Stimulated activated effector memory CD8-positive, alpha-beta T cell treated with anti-CD3 and anti-CD28 coated beads, Interleukin-12 subunit alpha, Interleukin-12 subunit beta, amount 100 ng/mL, for 72 hours (primary cell): ENCODE data around the gene TMC5.
"Not testable (repeated sequence)": the region's sequence is repeated elsewhere in the genome, so short reads cannot be mapped to it uniquely, and the experiment has no call there.

Experiments
- ATAC-seq: fragments of 150-1000 bp; cut with Tn5 transposase; 2 replicates; pipeline ENCODE4 v1.10.0; 2021
- DNase-seq, 2 donors: peaks; one replicate each; pipeline ENCODE4 v3.0.0; 2021 to 2022; ENCODE audit warnings: low spot score in 2 of 2
- H3K27ac Mint-ChIP-seq: one replicate; pipeline ENCODE4 v1.8.0; 2022; ENCODE audit warnings: mild to moderate bottlenecking, mixed read lengths
- H3K36me3 Mint-ChIP-seq: one replicate; pipeline ENCODE4 v1.8.0; 2022; ENCODE audit warnings: mild to moderate bottlenecking, mixed read lengths
- H3K4me1 Mint-ChIP-seq: one replicate; pipeline ENCODE4 v1.8.0; 2022; ENCODE audit warnings: mixed read lengths
- H3K4me3 Mint-ChIP-seq: one replicate; pipeline ENCODE4 v1.8.0; 2022; ENCODE audit warnings: mild to moderate bottlenecking, mixed read lengths
- H3K9me3 Mint-ChIP-seq: one replicate; pipeline ENCODE4 v1.8.0; 2022; ENCODE audit warnings: mixed read lengths

TMC5 gene

GRCh38 chr16:19392352-19392751 lies 25.3 kb upstream of the TMC5 start:
- Mint-ChIP-seq H3K9me3 (no peaks in the 10 kb centered on the region), H3K4me1 (no peaks in the 10 kb centered on the region), H3K27ac (no peak overlapping the region), H3K4me3 (no peak overlapping the region), H3K36me3 (no peaks in the 10 kb centered on the region)
- DNase-seq, result no peak
- no peak for ATAC-seq

GRCh38 chr16:19393226-19394111 lies 24.2 kb upstream of the TMC5 start:
- ATAC-seq (no peak), DNase-seq (no peak)
- H3K27ac Mint-ChIP-seq, result no peak overlapping the region
- H3K9me3 Mint-ChIP-seq, result no peaks in the 10 kb centered on the region
- no peak overlapping the region for H3K4me3 Mint-ChIP-seq
- H3K36me3 Mint-ChIP-seq, result no peaks in the 10 kb centered on the region
- H3K4me1 Mint-ChIP-seq, result no peaks in the 10 kb centered on the region

- not testable (repeated sequence) for H3K4me1 Mint-ChIP-seq, H3K9me3 Mint-ChIP-seq, ATAC-seq, H3K27ac Mint-ChIP-seq, H3K36me3 Mint-ChIP-seq, H3K4me3 Mint-ChIP-seq, DNase-seq
These were observed 21.9 kb upstream of the TMC5 start for GRCh38 chr16:19395646-19396267.

GRCh38 chr16:19396555-19397011 lies 21.1 kb upstream of the TMC5 start:
- peaks cover 6% of the 10 kb centered on the region for H3K9me3 Mint-ChIP-seq
- no peaks in the 10 kb centered on the region for H3K4me1 Mint-ChIP-seq
- no peak for DNase-seq
- no peak overlapping the region for H3K4me3 Mint-ChIP-seq
- no peak overlapping the region for H3K27ac Mint-ChIP-seq
- no peaks in the 10 kb centered on the region for H3K36me3 Mint-ChIP-seq
- ATAC-seq, result no peak

GRCh38 chr16:19397373-19397772 lies 20.3 kb upstream of the TMC5 start:
- DNase-seq, H3K4me3 Mint-ChIP-seq, H3K27ac Mint-ChIP-seq, H3K4me1 Mint-ChIP-seq, ATAC-seq, H3K36me3 Mint-ChIP-seq, H3K9me3 Mint-ChIP-seq: not testable (repeated sequence)

GRCh38 chr16:19400711-19401110 lies 17.0 kb upstream of the TMC5 start:
- DNase-seq (no peak), ATAC-seq (no peak)
- H3K4me3 Mint-ChIP-seq, result no peak overlapping the region
- H3K9me3 Mint-ChIP-seq, result peaks cover 11% of the 10 kb centered on the region
- no peak overlapping the region for H3K27ac Mint-ChIP-seq
- no peaks in the 10 kb centered on the region for H3K36me3 Mint-ChIP-seq
- H3K4me1 Mint-ChIP-seq, result no peaks in the 10 kb centered on the region

- no peak overlapping the region for H3K27ac Mint-ChIP-seq
- ATAC-seq, result no peak
- H3K9me3 Mint-ChIP-seq, result peaks cover 2% of the 10 kb centered on the region
- peaks cover 5% of the 10 kb centered on the region for H3K4me1 Mint-ChIP-seq
- DNase-seq, result no peak
- H3K4me3 Mint-ChIP-seq, result no peak overlapping the region
- no peaks in the 10 kb centered on the region for H3K36me3 Mint-ChIP-seq
These were observed 10.7 kb upstream of the TMC5 start for GRCh38 chr16:19406891-19407491.

- ATAC-seq (peak; percentile 42), DNase-seq (no peak)
- Mint-ChIP-seq H3K27ac (no peak overlapping the region), H3K36me3 (no peaks in the 10 kb centered on the region), H3K4me1 (peaks cover 5% of the 10 kb centered on the region), H3K4me3 (peak overlapping the region; percentile 58), H3K9me3 (no peaks in the 10 kb centered on the region)
These were observed 7.1 kb upstream of the TMC5 start for GRCh38 chr16:19410435-19411171.

GRCh38 chr16:19411298-19411697 lies 6.4 kb upstream of the TMC5 start:
- Mint-ChIP-seq H3K9me3 (no peaks in the 10 kb centered on the region), H3K27ac (no peak overlapping the region), H3K4me1 (peaks cover 5% of the 10 kb centered on the region), H3K4me3 (peak overlapping the region; percentile 58), H3K36me3 (no peaks in the 10 kb centered on the region)
- ATAC-seq (no peak), DNase-seq (no peak)

GRCh38 chr16:19412055-19412454 lies 5.6 kb upstream of the TMC5 start:
- H3K27ac Mint-ChIP-seq, H3K9me3 Mint-ChIP-seq, ATAC-seq: not testable (repeated sequence)

GRCh38 chr16:19415461-19415860 lies 2.2 kb upstream of the TMC5 start:
- ATAC-seq, result no peak
- H3K27ac Mint-ChIP-seq, result no peak overlapping the region
- H3K4me3 Mint-ChIP-seq, result no peak overlapping the region
- peaks cover 1% of the 10 kb centered on the region for H3K4me1 Mint-ChIP-seq
- no peak for DNase-seq
- H3K9me3 Mint-ChIP-seq, result no peaks in the 10 kb centered on the region
- no peaks in the 10 kb centered on the region for H3K36me3 Mint-ChIP-seq

More at GRCh38 chr16:19412055-19412454, 5.6 kb upstream of the TMC5 start:
- not testable (repeated sequence) for H3K4me1 Mint-ChIP-seq, H3K4me3 Mint-ChIP-seq, H3K36me3 Mint-ChIP-seq, DNase-seq

GRCh38 chr16:19415918-19416317 lies 1.8 kb upstream of the TMC5 start:
- no peak overlapping the region for H3K4me3 Mint-ChIP-seq
- H3K9me3 Mint-ChIP-seq, result no peaks in the 10 kb centered on the region
- DNase-seq (no peak), ATAC-seq (no peak)
- H3K27ac Mint-ChIP-seq, result no peak overlapping the region
- no peaks in the 10 kb centered on the region for H3K36me3 Mint-ChIP-seq
- H3K4me1 Mint-ChIP-seq, result no peaks in the 10 kb centered on the region

- ATAC-seq (no peak), DNase-seq (no peak)
- no peaks in the 10 kb centered on the region for H3K4me1 Mint-ChIP-seq
- H3K9me3 Mint-ChIP-seq, result peaks cover 3% of the 10 kb centered on the region
- H3K4me3 Mint-ChIP-seq, result no peak overlapping the region
- no peaks in the 10 kb centered on the region for H3K36me3 Mint-ChIP-seq
- H3K27ac Mint-ChIP-seq, result no peak overlapping the region
These were observed 517 bp downstream of the TMC5 start for GRCh38 chr16:19418200-19418599.

GRCh38 chr16:19419698-19420075 lies 2.0 kb downstream of the TMC5 start:
- no peak for DNase-seq
- no peak overlapping the region for H3K27ac Mint-ChIP-seq

GRCh38 chr16:19424478-19424877 lies 6.8 kb downstream of the TMC5 start:
- H3K4me1 Mint-ChIP-seq, result no peaks in the 10 kb centered on the region
- H3K9me3 Mint-ChIP-seq, result peaks cover 3% of the 10 kb centered on the region
- ATAC-seq, result no peak
- no peaks in the 10 kb centered on the region for H3K36me3 Mint-ChIP-seq
- H3K27ac Mint-ChIP-seq, result no peak overlapping the region
- no peak for DNase-seq
- H3K4me3 Mint-ChIP-seq, result no peak overlapping the region

More at GRCh38 chr16:19419698-19420075, 2.0 kb downstream of the TMC5 start:
- Mint-ChIP-seq H3K9me3 (peaks cover 3% of the 10 kb centered on the region), H3K4me1 (no peaks in the 10 kb centered on the region), H3K36me3 (no peaks in the 10 kb centered on the region), H3K4me3 (no peak overlapping the region)
- ATAC-seq, result no peak
